Measurements from ENCODE around the gene POLH.

POLH gene

GRCh38 chr6:43635387-43636307 lies 59.7 kb downstream of the POLH start, which contains the start of gene MAD2L1BP:
MAD2L1BP (plus strand) TSS chr6:43635840; CDS start chr6:43635876, 36 bp downstream.
- Histone ChIP-seq H3K27ac (peak within 1 kb of the TSS; percentile 82), H3K4me3 (ENCODE audit: low read depth in 1 of 2, low read length in 1 of 2) (peak within 1 kb of the TSS; percentile 85 to 87), H3K4me1 (ENCODE audit: control insufficient read depth in 1 of 2, insufficient read depth in 1 of 2, low read depth in 1 of 2, low read length in 1 of 2) (peaks cover 22 to 23% of the 10 kb centered on the region in 2 experiments), H3K9me3 (no peaks in the 10 kb centered on the region), H3K36me3 (peaks cover 32% of the 10 kb centered on the region), H3K27me3 (no peaks in the 10 kb centered on the region)
- TF ChIP-seq CTCF (IDR thresholded peaks at IDR 0.05), result no peak

- Histone ChIP-seq H3K27me3 (no peaks in the 10 kb centered on the region), H3K9me3 (no peaks in the 10 kb centered on the region), H3K4me1 (ENCODE audit: control insufficient read depth in 1 of 2, insufficient read depth in 1 of 2, low read depth in 1 of 2, low read length in 1 of 2) (peaks cover 20 to 23% of the 10 kb centered on the region in 2 experiments), H3K36me3 (peaks cover 36% of the 10 kb centered on the region), H3K27ac (peak overlapping the region; percentile 82), H3K4me3 (ENCODE audit: low read depth in 1 of 2, low read length in 1 of 2) (peak overlapping the region; percentile 85 to 87)
- TF ChIP-seq CTCF (IDR thresholded peaks at IDR 0.05), result no peak
Measured at GRCh38 chr6:43636308-43636659, 60.3 kb downstream of the POLH start.

- Histone ChIP-seq H3K9me3 (no peaks in the 10 kb centered on the region), H3K27ac (no peak overlapping the region), H3K4me3 (ENCODE audit: low read depth in 1 of 2, low read length in 1 of 2) (no peak overlapping the region), H3K4me1 (ENCODE audit: control insufficient read depth in 1 of 2, insufficient read depth in 1 of 2, low read depth in 1 of 2, low read length in 1 of 2) (peaks cover 25 to 26% of the 10 kb centered on the region in 2 experiments), H3K27me3 (no peaks in the 10 kb centered on the region), H3K36me3 (peaks cover 49% of the 10 kb centered on the region)
- no peak for TF ChIP-seq CTCF (IDR thresholded peaks at IDR 0.05)
Measured at GRCh38 chr6:43639984-43640800, 64.2 kb downstream of the POLH start.

- TF ChIP-seq CTCF (IDR thresholded peaks at IDR 0.05), result no peak
- Histone ChIP-seq H3K4me3 (ENCODE audit: low read depth in 1 of 2, low read length in 1 of 2) (peak within 1 kb of the TSS; percentile 79 to 90), H3K27me3 (no peaks in the 10 kb centered on the region), H3K27ac (peak within 1 kb of the TSS; percentile 64), H3K36me3 (peaks cover 22% of the 10 kb centered on the region), H3K9me3 (no peaks in the 10 kb centered on the region), H3K4me1 (ENCODE audit: control insufficient read depth in 1 of 2, insufficient read depth in 1 of 2, low read depth in 1 of 2, low read length in 1 of 2) (peaks cover 10 to 12% of the 10 kb centered on the region in 2 experiments)
Measured at GRCh38 chr6:43644940-43645612, 69.1 kb downstream of the POLH start, which contains the start of gene RSPH9. RSPH9 (plus strand) TSS chr6:43645036; CDS start chr6:43645099, 63 bp downstream.

GRCh38 chr6:43645613-43645964 lies 69.6 kb downstream of the POLH start:
- H3K27me3 ChIP-seq, result no peaks in the 10 kb centered on the region
- H3K36me3 ChIP-seq, result peaks cover 17% of the 10 kb centered on the region
- H3K4me1 ChIP-seq (ENCODE audit: control insufficient read depth in 1 of 2, insufficient read depth in 1 of 2, low read depth in 1 of 2, low read length in 1 of 2), result peaks cover 10 to 12% of the 10 kb centered on the region in 2 experiments
- TF ChIP-seq CTCF (IDR thresholded peaks at IDR 0.05), result no peak
- peak overlapping the region; percentile 79 to 90 for H3K4me3 ChIP-seq (ENCODE audit: low read depth in 1 of 2, low read length in 1 of 2)
- peak overlapping the region; percentile 64 for H3K27ac ChIP-seq
- no peaks in the 10 kb centered on the region for H3K9me3 ChIP-seq

Data from neutrophil (primary cell).